HG02938 (cell line): ENCODE data around the gene RNF223.
"Not testable (repeated sequence)": the region's sequence is repeated elsewhere in the genome, so short reads cannot be mapped to it uniquely, and the experiment has no call there.

ENCODE experiments used
- ATAC-seq: cut with Tn5 transposase; IDR thresholded peaks from one replicate; pipeline ENCODE4 v1.9.1; 2021; ENCODE audit warnings: mild to moderate bottlenecking, moderate library complexity; ENCODE audit not compliant: unreplicated experiment

The RNF223 gene

GRCh38 chr1:1110561-1110971 is 36.5 kb upstream of the RNF223 start:
- no peak for ATAC-seq

DNA sequence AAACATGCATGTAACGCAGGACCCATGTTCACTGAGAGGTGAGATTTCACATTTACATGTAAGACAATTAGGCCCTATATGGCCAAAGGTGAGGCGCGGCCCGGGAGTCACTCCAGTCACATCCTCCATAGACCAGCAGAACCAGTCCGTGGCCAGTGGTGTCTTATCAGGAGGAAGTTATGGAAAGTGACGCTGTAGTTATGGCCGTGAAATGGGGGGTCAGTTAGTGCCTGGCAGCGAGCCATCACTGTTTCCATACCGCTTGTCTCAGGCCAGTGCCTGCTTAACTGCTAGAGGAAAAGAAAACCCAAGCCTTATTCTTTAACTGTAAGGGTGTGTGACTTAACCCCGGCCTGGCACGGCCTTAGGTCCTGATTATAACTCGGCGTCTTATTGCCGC is 35.6 kb upstream of the RNF223 start:
- no peak for ATAC-seq

GRCh38 chr1:1106510-1107221 is 32.6 kb upstream of the RNF223 start:
- no peak for ATAC-seq

- ATAC-seq: not testable (repeated sequence)
Measured at GRCh38 chr1:1104152-1104551, 30.0 kb upstream of the RNF223 start.

- no peak for ATAC-seq
Measured at GRCh38 chr1:1101503-1101902, 27.4 kb upstream of the RNF223 start.

- no peak for ATAC-seq
Measured at GRCh38 chr1:1100296-1100695, 26.2 kb upstream of the RNF223 start.

DNA sequence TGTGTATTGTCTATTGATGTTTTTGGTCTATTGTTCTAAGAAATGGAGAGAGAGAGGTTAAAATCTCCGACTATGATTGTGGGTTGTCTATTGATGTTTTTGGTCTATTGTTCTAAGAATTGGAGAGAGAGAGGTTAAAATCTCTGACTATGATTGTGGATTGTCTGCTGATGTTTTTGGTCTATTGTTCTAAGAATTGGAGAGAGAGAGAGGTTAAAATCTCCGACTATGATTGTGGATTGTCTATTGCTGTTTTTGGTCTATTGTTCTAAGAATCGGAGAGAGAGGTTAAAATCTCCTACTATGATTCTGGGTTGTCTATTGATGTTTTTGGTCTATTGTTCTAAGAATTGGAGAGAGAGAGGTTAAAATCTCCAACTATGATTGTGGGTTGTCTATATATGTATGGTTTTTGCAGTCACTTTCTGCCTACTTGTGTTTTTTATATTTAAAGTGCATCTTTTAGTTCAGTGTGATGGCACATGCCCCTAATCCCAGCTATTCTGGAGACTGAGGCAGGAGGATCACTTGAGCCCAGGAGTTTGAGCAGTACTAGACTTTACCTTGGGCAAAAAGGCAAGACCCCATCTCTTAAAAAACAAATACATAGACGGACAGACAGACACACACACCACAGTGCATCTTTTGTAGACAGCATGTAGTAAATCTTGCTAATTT is 25.5 kb upstream of the RNF223 start:
- no peak for ATAC-seq

DNA sequence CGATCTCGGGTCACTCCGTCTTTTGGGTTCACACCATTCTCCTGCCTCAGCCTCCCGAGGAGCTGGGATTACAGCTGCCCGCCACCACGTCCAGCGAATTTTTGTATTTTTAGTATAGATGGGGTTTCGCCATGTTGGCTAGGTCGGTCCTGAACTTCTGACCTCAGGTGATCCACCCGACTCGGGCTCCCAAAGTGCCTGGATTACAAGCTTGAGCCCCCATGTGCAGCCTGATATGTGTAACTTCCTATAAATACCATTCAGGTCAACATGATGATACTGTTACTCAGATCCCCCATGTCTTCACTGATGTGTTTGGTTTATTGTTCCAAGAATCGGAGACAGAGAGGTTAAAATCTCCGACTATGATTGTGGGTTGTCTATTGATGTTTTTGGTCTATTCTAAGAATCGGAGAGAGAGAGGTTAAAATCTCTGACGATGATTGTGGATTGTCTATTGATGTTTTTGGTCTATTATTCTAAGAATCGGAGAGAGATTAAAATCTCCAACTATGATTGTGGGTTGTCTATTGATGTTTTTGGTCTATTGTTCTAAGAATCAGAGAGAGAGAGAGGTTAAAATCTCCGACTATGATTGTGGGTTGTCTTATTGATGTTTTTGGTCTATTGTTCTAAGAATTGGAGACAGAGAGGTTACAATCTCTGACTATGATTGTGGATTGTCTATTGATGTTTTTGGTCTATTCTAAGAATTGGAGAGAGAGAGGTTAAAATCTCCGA is 24.7 kb upstream of the RNF223 start:
- no peak for ATAC-seq

DNA sequence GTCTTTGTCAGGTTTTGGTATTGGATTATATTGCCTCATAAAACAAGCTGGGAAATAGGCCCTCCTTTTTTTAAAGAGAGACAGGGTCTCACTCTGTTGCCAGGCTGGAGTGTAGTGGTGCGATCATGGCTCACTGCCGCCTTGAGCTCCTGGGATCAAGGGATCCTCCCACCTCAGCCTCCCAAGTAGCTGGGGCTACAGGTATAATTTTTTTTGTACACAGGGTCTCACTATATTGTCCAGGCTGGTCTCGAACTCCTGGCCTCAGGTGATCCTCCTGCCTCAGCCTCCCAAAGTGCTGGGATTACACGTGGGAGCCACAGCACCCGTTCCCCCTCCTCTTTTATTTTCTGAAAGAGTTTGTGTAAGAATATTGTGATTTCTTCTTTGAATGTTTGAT is 22.0 kb upstream of the RNF223 start:
- ATAC-seq: not testable (repeated sequence)

DNA sequence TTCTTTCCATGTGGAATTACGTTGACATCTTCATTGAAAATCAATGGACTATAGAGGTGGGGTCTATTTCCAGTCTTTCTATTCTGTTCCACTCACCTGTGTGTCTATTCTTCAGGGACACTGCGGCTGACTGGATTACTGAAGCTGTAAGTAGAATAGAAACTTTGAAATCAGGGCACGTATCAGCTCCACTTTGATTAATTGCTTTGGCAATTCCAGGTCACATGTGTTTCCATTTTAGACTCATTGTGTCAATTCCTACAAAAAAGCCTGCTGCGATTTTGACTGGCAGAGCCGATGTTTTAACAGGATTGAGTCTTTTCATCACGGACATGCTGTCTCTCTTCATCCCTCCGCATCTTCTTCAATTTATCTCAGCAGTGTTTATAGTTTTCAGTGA is 20.9 kb upstream of the RNF223 start:
- ATAC-seq: no peak

- no peak for ATAC-seq
Measured at GRCh38 chr1:1093610-1093943, 19.5 kb upstream of the RNF223 start.

- ATAC-seq: no peak
Measured at GRCh38 chr1:1092894-1093609, 18.9 kb upstream of the RNF223 start.

- no peak for ATAC-seq
Measured at GRCh38 chr1:1092149-1092855, 18.2 kb upstream of the RNF223 start.

GRCh38 chr1:1091344-1092148 is 17.4 kb upstream of the RNF223 start:
- ATAC-seq: no peak

DNA sequence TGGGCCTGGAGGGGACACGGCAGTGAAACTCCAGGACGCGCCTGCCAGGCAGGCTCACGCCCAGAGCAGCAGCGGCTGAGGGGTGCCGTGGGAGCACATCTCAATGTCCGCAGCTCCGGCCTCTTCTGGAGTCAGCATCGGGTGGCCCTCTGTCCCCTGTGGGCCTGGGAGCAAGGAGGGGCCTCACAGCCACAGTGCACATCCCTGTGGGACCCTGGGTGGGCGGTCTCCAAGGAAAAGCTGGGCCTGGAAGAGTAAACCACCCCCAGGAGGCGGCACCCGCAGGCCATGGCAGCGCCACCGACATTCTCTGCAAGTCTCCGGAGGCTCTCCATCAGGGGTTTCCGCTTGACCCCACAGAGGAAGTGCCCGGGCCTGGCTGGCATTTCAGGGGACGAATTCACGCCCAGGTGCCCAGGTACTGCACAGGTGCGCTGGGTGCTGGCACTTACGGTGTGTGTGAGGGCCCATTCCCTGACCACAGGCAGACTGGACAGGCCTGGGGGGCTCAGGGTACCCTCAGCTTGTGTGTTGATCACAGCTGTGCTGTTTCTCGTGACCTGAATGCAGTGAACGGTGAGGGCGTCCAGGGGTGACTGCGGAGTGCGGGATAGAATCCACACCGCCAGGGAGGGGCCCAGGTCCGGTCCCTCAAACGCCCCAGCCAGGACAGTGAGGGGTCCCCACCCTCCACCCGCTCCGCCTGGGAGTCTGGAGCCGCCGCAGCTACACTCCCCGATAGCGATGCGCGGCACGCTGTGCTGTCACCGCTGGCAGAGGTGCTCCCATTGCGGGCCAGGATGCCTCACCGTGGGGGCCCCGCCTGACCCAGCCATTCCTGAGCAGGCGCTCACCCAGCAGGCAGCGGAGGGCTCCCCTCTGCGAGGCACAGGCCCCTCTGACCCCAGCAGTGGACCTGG is 16.6 kb upstream of the RNF223 start:
- ATAC-seq: no peak

GRCh38 chr1:1089731-1090423 is 15.8 kb upstream of the RNF223 start:
- no peak for ATAC-seq

DNA sequence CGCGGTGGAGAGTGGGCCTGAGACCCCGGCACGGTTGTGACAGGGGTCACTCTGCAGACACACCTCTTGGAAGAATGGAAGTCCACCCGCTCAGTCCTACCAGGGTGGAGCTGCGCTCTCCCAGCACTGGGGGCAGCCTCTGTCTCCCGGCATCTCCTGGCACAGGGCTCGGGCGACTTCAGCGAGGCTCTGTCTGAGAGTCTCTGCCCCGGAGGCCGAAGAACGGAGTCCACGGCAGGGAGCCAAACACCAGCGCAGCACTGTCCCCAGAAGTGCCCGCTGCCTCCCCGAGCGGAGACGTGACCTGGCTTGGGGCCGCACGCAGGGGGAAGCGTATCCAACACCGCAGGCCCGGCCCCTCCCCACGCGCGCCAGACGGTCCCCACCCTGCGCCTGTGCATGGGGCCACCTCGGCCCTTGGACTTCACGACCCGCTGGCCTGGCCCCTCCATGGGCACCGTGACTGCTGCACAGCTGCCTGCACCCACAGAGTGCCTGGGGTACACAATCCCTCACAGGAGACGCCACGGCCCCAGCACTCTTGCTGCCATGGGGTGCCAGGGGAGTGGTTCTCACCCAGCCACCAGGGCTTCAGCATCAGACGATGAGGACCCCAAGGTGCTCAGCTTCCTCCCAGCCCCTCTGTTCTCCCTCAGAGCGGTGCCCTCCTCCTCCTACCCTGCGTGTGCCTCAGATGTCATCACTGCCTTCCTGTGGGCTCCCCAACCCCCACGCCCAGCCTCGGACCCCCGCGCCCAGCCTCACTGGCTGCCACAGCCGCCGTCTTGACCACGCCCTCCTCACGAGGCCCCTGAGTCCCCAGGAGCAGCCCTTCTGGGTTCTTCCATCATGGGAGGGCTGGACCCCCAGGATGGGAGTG is 14.9 kb upstream of the RNF223 start:
- ATAC-seq: no peak
